ENCODE results near the gene MGAT5B.

The MGAT5B gene

GRCh38 chr17:76982408-76983074 lies 114.3 kb downstream of the MGAT5B start:
- Mint-ChIP-seq H3K27me3 (ENCODE audit: low read depth) (peaks cover 3% of the 10 kb centered on the region), H3K4me1 (ENCODE audit: low read depth) (peaks cover 30% of the 10 kb centered on the region), H3K36me3 (ENCODE audit: low read depth) (peaks cover 9% of the 10 kb centered on the region), H3K9me3 (peaks cover 10% of the 10 kb centered on the region), H3K27ac (peak overlapping the region; percentile 92), H3K4me3 (peak overlapping the region; percentile 30)

- peaks cover under 1% of the 10 kb centered on the region for H3K27me3 Mint-ChIP-seq (ENCODE audit: low read depth)
- H3K27ac Mint-ChIP-seq: peak overlapping the region; percentile 92
- H3K9me3 Mint-ChIP-seq: peaks cover 7% of the 10 kb centered on the region
- H3K36me3 Mint-ChIP-seq (ENCODE audit: low read depth): peaks cover 7% of the 10 kb centered on the region
- H3K4me3 Mint-ChIP-seq: peak overlapping the region; percentile 29
- H3K4me1 Mint-ChIP-seq (ENCODE audit: low read depth): peaks cover 30% of the 10 kb centered on the region
Measured at GRCh38 chr17:76983075-76983775, 115.0 kb downstream of the MGAT5B start.

GRCh38 chr17:76986365-76986764 lies 118.2 kb downstream of the MGAT5B start:
- Mint-ChIP-seq H3K36me3 (ENCODE audit: low read depth) (no peaks in the 10 kb centered on the region), H3K27ac (no peak overlapping the region), H3K4me1 (ENCODE audit: low read depth) (peaks cover 23% of the 10 kb centered on the region), H3K4me3 (no peak overlapping the region), H3K27me3 (ENCODE audit: low read depth) (no peaks in the 10 kb centered on the region), H3K9me3 (no peaks in the 10 kb centered on the region)

GRCh38 chr17:76987486-76988093 lies 119.4 kb downstream of the MGAT5B start:
- Mint-ChIP-seq H3K4me3 (no peak overlapping the region), H3K27me3 (ENCODE audit: low read depth) (no peaks in the 10 kb centered on the region), H3K27ac (no peak overlapping the region), H3K36me3 (ENCODE audit: low read depth) (no peaks in the 10 kb centered on the region), H3K4me1 (ENCODE audit: low read depth) (peaks cover 13% of the 10 kb centered on the region), H3K9me3 (no peaks in the 10 kb centered on the region)

GRCh38 chr17:76988796-76989195 lies 120.6 kb downstream of the MGAT5B start:
- Mint-ChIP-seq H3K4me1 (ENCODE audit: low read depth) (peaks cover 13% of the 10 kb centered on the region), H3K27me3 (ENCODE audit: low read depth) (no peaks in the 10 kb centered on the region), H3K4me3 (no peak overlapping the region), H3K27ac (no peak overlapping the region), H3K36me3 (ENCODE audit: low read depth) (no peaks in the 10 kb centered on the region), H3K9me3 (no peaks in the 10 kb centered on the region)

GRCh38 chr17:76989519-76989918 lies 121.3 kb downstream of the MGAT5B start:
- Mint-ChIP-seq H3K4me3 (no peak overlapping the region), H3K27me3 (ENCODE audit: low read depth) (no peaks in the 10 kb centered on the region), H3K9me3 (no peaks in the 10 kb centered on the region), H3K36me3 (ENCODE audit: low read depth) (no peaks in the 10 kb centered on the region), H3K4me1 (ENCODE audit: low read depth) (peaks cover 20% of the 10 kb centered on the region), H3K27ac (no peak overlapping the region)

GRCh38 chr17:76992891-76993290 lies 124.7 kb downstream of the MGAT5B start:
- Mint-ChIP-seq H3K9me3 (no peaks in the 10 kb centered on the region), H3K4me3 (no peak overlapping the region), H3K27me3 (ENCODE audit: low read depth) (no peaks in the 10 kb centered on the region), H3K4me1 (ENCODE audit: low read depth) (peaks cover 38% of the 10 kb centered on the region), H3K27ac (no peak overlapping the region), H3K36me3 (ENCODE audit: low read depth) (peaks cover 2% of the 10 kb centered on the region)

GRCh38 chr17:76993651-76994050 lies 125.4 kb downstream of the MGAT5B start:
- peak overlapping the region; percentile 55 for H3K27ac Mint-ChIP-seq

GRCh38 chr17:76994237-76994637 lies 126.0 kb downstream of the MGAT5B start:
- no peaks in the 10 kb centered on the region for H3K27me3 Mint-ChIP-seq (ENCODE audit: low read depth)
- no peak overlapping the region for H3K4me3 Mint-ChIP-seq
- peak overlapping the region; percentile 74 for H3K27ac Mint-ChIP-seq
- H3K4me1 Mint-ChIP-seq (ENCODE audit: low read depth): peaks cover 49% of the 10 kb centered on the region
- peaks cover 2% of the 10 kb centered on the region for H3K36me3 Mint-ChIP-seq (ENCODE audit: low read depth)
- H3K9me3 Mint-ChIP-seq: no peaks in the 10 kb centered on the region

More at GRCh38 chr17:76993651-76994050, 125.4 kb downstream of the MGAT5B start:
- H3K4me3 Mint-ChIP-seq: no peak overlapping the region
- H3K9me3 Mint-ChIP-seq: no peaks in the 10 kb centered on the region
- H3K36me3 Mint-ChIP-seq (ENCODE audit: low read depth): peaks cover 2% of the 10 kb centered on the region
- H3K27me3 Mint-ChIP-seq (ENCODE audit: low read depth): no peaks in the 10 kb centered on the region
- peaks cover 45% of the 10 kb centered on the region for H3K4me1 Mint-ChIP-seq (ENCODE audit: low read depth)

- peaks cover 54% of the 10 kb centered on the region for H3K4me1 Mint-ChIP-seq (ENCODE audit: low read depth)
- peak overlapping the region; percentile 66 for H3K27ac Mint-ChIP-seq
- peaks cover 2% of the 10 kb centered on the region for H3K36me3 Mint-ChIP-seq (ENCODE audit: low read depth)
- H3K27me3 Mint-ChIP-seq (ENCODE audit: low read depth): no peaks in the 10 kb centered on the region
- H3K4me3 Mint-ChIP-seq: peak overlapping the region; percentile 60
- no peaks in the 10 kb centered on the region for H3K9me3 Mint-ChIP-seq
Measured at GRCh38 chr17:76995387-76996105, 127.3 kb downstream of the MGAT5B start.

GRCh38 chr17:76996741-76997694 lies 128.8 kb downstream of the MGAT5B start:
- Mint-ChIP-seq H3K36me3 (ENCODE audit: low read depth) (peaks cover 2% of the 10 kb centered on the region), H3K4me3 (peak overlapping the region; percentile 47), H3K27ac (peak overlapping the region; percentile 94), H3K4me1 (ENCODE audit: low read depth) (peaks cover 52% of the 10 kb centered on the region), H3K27me3 (ENCODE audit: low read depth) (no peaks in the 10 kb centered on the region), H3K9me3 (no peaks in the 10 kb centered on the region)

- peak overlapping the region; percentile 47 for H3K4me3 Mint-ChIP-seq
- H3K4me1 Mint-ChIP-seq (ENCODE audit: low read depth): peaks cover 48% of the 10 kb centered on the region
- H3K27me3 Mint-ChIP-seq (ENCODE audit: low read depth): no peaks in the 10 kb centered on the region
- H3K36me3 Mint-ChIP-seq (ENCODE audit: low read depth): peaks cover 4% of the 10 kb centered on the region
- peak overlapping the region; percentile 94 for H3K27ac Mint-ChIP-seq
- H3K9me3 Mint-ChIP-seq: no peaks in the 10 kb centered on the region
Measured at GRCh38 chr17:76997981-76998531, 129.9 kb downstream of the MGAT5B start.

GRCh38 chr17:76998839-76999238 lies 130.6 kb downstream of the MGAT5B start:
- Mint-ChIP-seq H3K27me3 (ENCODE audit: low read depth) (no peaks in the 10 kb centered on the region), H3K4me3 (peak overlapping the region; percentile 47), H3K36me3 (ENCODE audit: low read depth) (peaks cover 4% of the 10 kb centered on the region), H3K9me3 (no peaks in the 10 kb centered on the region), H3K4me1 (ENCODE audit: low read depth) (peaks cover 43% of the 10 kb centered on the region), H3K27ac (peak overlapping the region; percentile 94)

All from T-helper 1 cell treated with Interleukin-12 subunit alpha and Interleukin-12 subunit beta and Interleukin-4 antibody, amounts not matched to agents 30 μg/mL and 1 μg/mL, for 36 hours (primary cell).